WERI-Rb-1 (cell line): Measurements from ENCODE around the gene RBMX.

Experiments
- DNase-seq: peaks from one replicate; pipeline ENCODE4 v3.0.0-alpha.2; 2020
- H3K27ac ChIP-seq: fragments of 250-450 bp; sonication (Bioruptor Pico); 2 replicates; pipeline ENCODE4 v1.5.1; 2020; ENCODE audit warnings: mild to moderate bottlenecking, moderate library complexity
- H3K27me3 ChIP-seq: fragments of 250-450 bp; sonication (Bioruptor Pico); 2 replicates; pipeline ENCODE4 v1.5.1; 2021; ENCODE audit warnings: mild to moderate bottlenecking, low read depth, moderate library complexity; ENCODE audit not compliant: insufficient read depth, severe bottlenecking
- H3K36me3 ChIP-seq: fragments of 250-450 bp; sonication (Bioruptor Pico); 2 replicates; pipeline ENCODE4 v1.5.1; 2020; ENCODE audit warnings: mild to moderate bottlenecking, moderate library complexity
- H3K4me3 ChIP-seq: 2 replicates; pipeline ENCODE4 v1.5.1; 2011; ENCODE audit warnings: low read depth, mild to moderate bottlenecking, control low read depth, low read length
- H3K9me3 ChIP-seq: fragments of 250-450 bp; sonication (Bioruptor Pico); 2 replicates; pipeline ENCODE4 v1.5.1; 2021; ENCODE audit warnings: mild to moderate bottlenecking, moderate library complexity; ENCODE audit not compliant: severe bottlenecking
- CTCF ChIP-seq: IDR thresholded peaks from 2 replicates; pipeline ENCODE4 v1.5.1; 2011; ENCODE audit warnings: low read depth, mild to moderate bottlenecking, control low read depth, inconsistent platforms, low read length

Gene RBMX

GRCh38 chrX:136868283-136869055, 12.1 kb downstream of the RBMX start:
- Histone ChIP-seq H3K27me3 (no peaks in the 10 kb centered on the region), H3K4me3 (no peak overlapping the region), H3K27ac (no peak overlapping the region), H3K36me3 (peaks cover 66% of the 10 kb centered on the region), H3K9me3 (no peaks in the 10 kb centered on the region)
- no peak for TF ChIP-seq CTCF
- no peak for DNase-seq

- H3K9me3 ChIP-seq = no peaks in the 10 kb centered on the region
- no peak for TF ChIP-seq CTCF
- peaks cover 57% of the 10 kb centered on the region for H3K36me3 ChIP-seq
- no peaks in the 10 kb centered on the region for H3K27me3 ChIP-seq
- H3K27ac ChIP-seq = no peak overlapping the region
- DNase-seq = no peak
- no peak overlapping the region for H3K4me3 ChIP-seq
These were observed 13.0 kb downstream of the RBMX start for GRCh38 chrX:136867518-136867917.

- DNase-seq = no peak
- Histone ChIP-seq H3K27ac (no peak overlapping the region), H3K27me3 (no peaks in the 10 kb centered on the region), H3K9me3 (no peaks in the 10 kb centered on the region), H3K36me3 (peaks cover 55% of the 10 kb centered on the region), H3K4me3 (no peak overlapping the region)
- no peak for TF ChIP-seq CTCF
These were observed 13.4 kb downstream of the RBMX start for GRCh38 chrX:136867096-136867491.

- DNase-seq = no peak
- no peak for TF ChIP-seq CTCF
- peaks cover 55% of the 10 kb centered on the region for H3K36me3 ChIP-seq
- no peaks in the 10 kb centered on the region for H3K9me3 ChIP-seq
- H3K27me3 ChIP-seq = no peaks in the 10 kb centered on the region
- no peak overlapping the region for H3K4me3 ChIP-seq
- no peak overlapping the region for H3K27ac ChIP-seq
These were observed 14.0 kb downstream of the RBMX start for GRCh38 chrX:136866337-136867095.

GRCh38 chrX:136865270-136866158, 15.0 kb downstream of the RBMX start:
- Histone ChIP-seq H3K27me3 (no peaks in the 10 kb centered on the region), H3K27ac (no peak overlapping the region), H3K4me3 (no peak overlapping the region), H3K36me3 (peaks cover 50% of the 10 kb centered on the region), H3K9me3 (no peaks in the 10 kb centered on the region)
- no peak for DNase-seq
- no peak for TF ChIP-seq CTCF
